Measurements from ENCODE around the gene OR2AJ1. TPM values are rescaled to one million over a fixed set of nuclear protein-coding genes. Genes with fewer than 3 reads are reported as not detected.

OR2AJ1 gene
- not detected for total RNA-seq
- long read RNA-seq, donor 1 = 0 reads
- long read RNA-seq, donor 2 = 0 reads

GRCh38 chr1:247924868-247925267 is at the start of gene OR2AJ1:
TSS of gene OR2AJ1 (plus strand) at chr1:247924889. CDS start at chr1:247933769, 8,880 bp downstream.
- H3K36me3 ChIP-seq (ENCODE audit: low read depth) = no peaks in the 10 kb centered on the region
- H3K9me3 ChIP-seq = no peaks in the 10 kb centered on the region
- ATAC-seq (no peak), DNase-seq (no peak)
- no peak within 1 kb of the TSS for H3K4me3 ChIP-seq
- TF ChIP-seq, protein P1, sequence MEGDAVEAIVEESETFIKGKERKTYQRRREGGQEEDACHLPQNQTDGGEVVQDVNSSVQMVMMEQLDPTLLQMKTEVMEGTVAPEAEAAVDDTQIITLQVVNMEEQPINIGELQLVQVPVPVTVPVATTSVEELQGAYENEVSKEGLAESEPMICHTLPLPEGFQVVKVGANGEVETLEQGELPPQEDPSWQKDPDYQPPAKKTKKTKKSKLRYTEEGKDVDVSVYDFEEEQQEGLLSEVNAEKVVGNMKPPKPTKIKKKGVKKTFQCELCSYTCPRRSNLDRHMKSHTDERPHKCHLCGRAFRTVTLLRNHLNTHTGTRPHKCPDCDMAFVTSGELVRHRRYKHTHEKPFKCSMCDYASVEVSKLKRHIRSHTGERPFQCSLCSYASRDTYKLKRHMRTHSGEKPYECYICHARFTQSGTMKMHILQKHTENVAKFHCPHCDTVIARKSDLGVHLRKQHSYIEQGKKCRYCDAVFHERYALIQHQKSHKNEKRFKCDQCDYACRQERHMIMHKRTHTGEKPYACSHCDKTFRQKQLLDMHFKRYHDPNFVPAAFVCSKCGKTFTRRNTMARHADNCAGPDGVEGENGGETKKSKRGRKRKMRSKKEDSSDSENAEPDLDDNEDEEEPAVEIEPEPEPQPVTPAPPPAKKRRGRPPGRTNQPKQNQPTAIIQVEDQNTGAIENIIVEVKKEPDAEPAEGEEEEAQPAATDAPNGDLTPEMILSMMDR (IDR thresholded peaks at IDR 0.05) = no peak
- intact Hi-C loops (cut with DNase I, micrococcal nuclease) = no loop called here
- H3K4me1 ChIP-seq (ENCODE audit: low read depth) = no peaks in the 10 kb centered on the region

DNA sequence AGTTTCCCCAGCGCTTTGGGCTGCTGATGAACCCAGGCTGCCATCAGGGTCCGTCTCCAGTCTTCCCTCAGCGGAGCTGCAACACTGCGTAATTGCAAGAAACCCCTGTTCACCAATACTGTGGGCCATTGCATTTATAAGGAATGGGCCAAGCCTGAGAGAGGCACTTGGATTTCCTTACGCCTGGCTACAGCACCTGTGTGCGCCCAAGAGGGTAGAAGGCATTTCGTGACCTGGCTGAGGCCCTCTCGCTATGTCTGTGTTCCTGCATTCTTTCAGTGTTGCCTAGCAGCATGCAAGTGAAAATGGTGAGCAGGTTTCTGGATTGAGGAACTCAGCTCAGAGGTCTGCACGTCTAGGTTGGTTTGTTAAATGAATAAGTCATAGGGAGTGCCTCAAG is 41.3 kb upstream of the OR2AJ1 start:
- ATAC-seq (no peak), DNase-seq (no peak)
- H3K4me1 ChIP-seq (ENCODE audit: low read depth) = no peaks in the 10 kb centered on the region
- peaks cover 2% of the 10 kb centered on the region for H3K9me3 ChIP-seq
- TF ChIP-seq, protein P1 (IDR thresholded peaks at IDR 0.05) = no peak
- H3K4me3 ChIP-seq = no peak overlapping the region
- intact Hi-C loops (cut with DNase I, micrococcal nuclease) = no loop called here
- H3K36me3 ChIP-seq (ENCODE audit: low read depth) = no peaks in the 10 kb centered on the region

DNA sequence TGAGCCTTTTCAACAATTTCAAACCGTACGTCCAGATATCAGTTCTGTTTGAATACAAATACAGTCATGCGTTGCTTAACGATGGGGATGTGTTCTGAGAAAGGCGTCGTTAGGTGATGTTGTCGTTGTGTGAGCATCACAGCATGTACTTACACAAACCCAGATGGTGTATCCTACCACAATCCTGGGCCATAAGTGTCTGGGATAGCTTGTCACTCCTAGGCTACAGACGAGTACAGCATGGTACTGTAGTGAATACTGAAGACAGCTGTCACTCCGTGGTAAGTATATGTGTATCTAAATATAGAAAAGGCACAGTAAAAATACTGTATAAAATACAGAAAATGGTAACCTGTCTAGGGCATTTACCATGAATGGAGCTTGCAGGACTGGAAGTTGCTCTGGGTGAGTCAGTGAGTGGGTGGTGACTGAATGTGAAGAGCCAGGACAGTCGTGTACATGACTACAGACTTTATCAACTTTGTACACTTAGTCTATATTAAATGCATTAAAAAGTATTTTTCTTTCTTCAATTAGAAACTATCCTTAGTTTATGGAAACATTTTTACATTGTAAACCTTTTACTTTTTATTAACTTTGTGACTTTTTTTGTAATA is 39.8 kb upstream of the OR2AJ1 start:
- no peak overlapping the region for H3K4me3 ChIP-seq
- no peak for ATAC-seq
- no peak for DNase-seq
- peaks cover 2% of the 10 kb centered on the region for H3K9me3 ChIP-seq
- H3K4me1 ChIP-seq (ENCODE audit: low read depth) = no peaks in the 10 kb centered on the region
- intact Hi-C loops (cut with DNase I, micrococcal nuclease) = no loop called here
- TF ChIP-seq, protein P1 (IDR thresholded peaks at IDR 0.05) = no peak
- H3K36me3 ChIP-seq (ENCODE audit: low read depth) = no peaks in the 10 kb centered on the region

DNA sequence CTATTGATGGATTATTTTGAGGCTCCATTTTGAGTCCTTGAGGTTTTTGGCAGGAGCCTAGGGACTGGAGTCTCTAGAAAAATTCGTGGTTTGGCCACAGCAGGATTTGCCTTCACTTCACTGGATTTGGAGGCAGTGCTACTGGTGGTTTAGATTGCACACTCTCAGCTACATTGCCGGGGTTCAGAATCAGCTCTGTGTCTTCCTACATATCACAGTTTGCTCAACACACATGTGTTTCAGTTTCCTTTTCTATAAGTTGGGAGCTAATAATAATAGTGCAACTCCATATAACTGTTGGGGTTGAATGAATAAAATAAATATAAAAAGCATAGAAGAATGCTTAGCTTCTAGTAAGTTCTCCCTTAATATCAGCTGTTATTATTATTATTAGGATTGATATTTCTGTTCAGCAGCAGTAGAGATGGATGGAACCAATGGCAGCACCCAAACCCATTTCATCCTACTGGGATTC is 29.5 kb upstream of the OR2AJ1 start, which contains the start of gene OR2W3:
Gene OR2W3, plus strand, starts transcription at position 425 of the 475 bp plus-strand sequence. Its CDS starts 0 bp downstream, at position 425.
- intact Hi-C loops (cut with DNase I, micrococcal nuclease) = no loop called here
- DNase-seq (no peak), ATAC-seq (no peak)
- Histone ChIP-seq H3K36me3 (ENCODE audit: low read depth) (no peaks in the 10 kb centered on the region), H3K4me1 (ENCODE audit: low read depth) (no peaks in the 10 kb centered on the region), H3K9me3 (no peaks in the 10 kb centered on the region), H3K4me3 (no peak within 1 kb of the TSS)
- TF ChIP-seq, protein P1 (IDR thresholded peaks at IDR 0.05) = no peak

DNA sequence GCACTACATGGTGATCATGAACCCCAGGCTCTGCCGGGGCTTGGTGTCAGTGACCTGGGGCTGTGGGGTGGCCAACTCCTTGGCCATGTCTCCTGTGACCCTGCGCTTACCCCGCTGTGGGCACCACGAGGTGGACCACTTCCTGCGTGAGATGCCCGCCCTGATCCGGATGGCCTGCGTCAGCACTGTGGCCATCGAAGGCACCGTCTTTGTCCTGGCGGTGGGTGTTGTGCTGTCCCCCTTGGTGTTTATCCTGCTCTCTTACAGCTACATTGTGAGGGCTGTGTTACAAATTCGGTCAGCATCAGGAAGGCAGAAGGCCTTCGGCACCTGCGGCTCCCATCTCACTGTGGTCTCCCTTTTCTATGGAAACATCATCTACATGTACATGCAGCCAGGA is 28.7 kb upstream of the OR2AJ1 start:
- intact Hi-C loops (cut with DNase I, micrococcal nuclease) = no loop called here
- ATAC-seq (no peak), DNase-seq (no peak)

More for the DNA sequence above, 28.7 kb upstream of the OR2AJ1 start:
- no peaks in the 10 kb centered on the region for H3K4me1 ChIP-seq (ENCODE audit: low read depth)
- TF ChIP-seq, protein P1 (IDR thresholded peaks at IDR 0.05) = no peak
- no peak overlapping the region for H3K4me3 ChIP-seq
- no peaks in the 10 kb centered on the region for H3K9me3 ChIP-seq
- no peaks in the 10 kb centered on the region for H3K36me3 ChIP-seq (ENCODE audit: low read depth)
